ENCODE results near the gene TMEM220.

DNA sequence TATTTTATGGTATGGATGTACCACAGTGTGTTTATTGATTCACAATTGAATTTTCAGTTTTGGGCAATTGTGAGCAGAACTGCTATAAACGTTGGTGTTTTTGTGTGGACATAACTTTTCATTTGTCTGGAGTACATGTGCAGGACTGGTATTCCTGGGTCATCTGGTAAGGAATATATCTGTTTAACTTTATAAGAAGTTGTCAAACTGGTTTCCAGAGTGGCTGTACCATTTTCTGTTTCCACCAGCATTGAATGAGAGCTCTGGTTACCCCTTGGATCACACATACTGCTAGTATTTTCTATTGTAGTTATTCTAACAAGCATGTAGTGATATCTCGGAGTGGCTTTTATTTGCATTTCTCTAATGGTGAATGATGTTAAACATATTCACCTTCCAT is 49.8 kb upstream of the TMEM220 start:
- TF ChIP-seq, protein P1, sequence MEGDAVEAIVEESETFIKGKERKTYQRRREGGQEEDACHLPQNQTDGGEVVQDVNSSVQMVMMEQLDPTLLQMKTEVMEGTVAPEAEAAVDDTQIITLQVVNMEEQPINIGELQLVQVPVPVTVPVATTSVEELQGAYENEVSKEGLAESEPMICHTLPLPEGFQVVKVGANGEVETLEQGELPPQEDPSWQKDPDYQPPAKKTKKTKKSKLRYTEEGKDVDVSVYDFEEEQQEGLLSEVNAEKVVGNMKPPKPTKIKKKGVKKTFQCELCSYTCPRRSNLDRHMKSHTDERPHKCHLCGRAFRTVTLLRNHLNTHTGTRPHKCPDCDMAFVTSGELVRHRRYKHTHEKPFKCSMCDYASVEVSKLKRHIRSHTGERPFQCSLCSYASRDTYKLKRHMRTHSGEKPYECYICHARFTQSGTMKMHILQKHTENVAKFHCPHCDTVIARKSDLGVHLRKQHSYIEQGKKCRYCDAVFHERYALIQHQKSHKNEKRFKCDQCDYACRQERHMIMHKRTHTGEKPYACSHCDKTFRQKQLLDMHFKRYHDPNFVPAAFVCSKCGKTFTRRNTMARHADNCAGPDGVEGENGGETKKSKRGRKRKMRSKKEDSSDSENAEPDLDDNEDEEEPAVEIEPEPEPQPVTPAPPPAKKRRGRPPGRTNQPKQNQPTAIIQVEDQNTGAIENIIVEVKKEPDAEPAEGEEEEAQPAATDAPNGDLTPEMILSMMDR (IDR thresholded peaks at IDR 0.05): no peak
- TF ChIP-seq POLR2A (IDR thresholded peaks at IDR 0.05): no peak

Measured in adrenal gland (tissue), 5 donors.